NT2/D1 (cell line): ENCODE data around the gene HSPB9.

ENCODE experiments used
- YY1 ChIP-seq: IDR thresholded peaks from 2 replicates; pipeline ENCODE4 v1.6.1; 2011; ENCODE audit not compliant: insufficient read length, insufficient read depth
- ZNF274 ChIP-seq: IDR thresholded peaks from 2 replicates; pipeline ENCODE4 v1.6.1; 2011; ENCODE audit warnings: mild to moderate bottlenecking, low read depth, low read length

DNA sequence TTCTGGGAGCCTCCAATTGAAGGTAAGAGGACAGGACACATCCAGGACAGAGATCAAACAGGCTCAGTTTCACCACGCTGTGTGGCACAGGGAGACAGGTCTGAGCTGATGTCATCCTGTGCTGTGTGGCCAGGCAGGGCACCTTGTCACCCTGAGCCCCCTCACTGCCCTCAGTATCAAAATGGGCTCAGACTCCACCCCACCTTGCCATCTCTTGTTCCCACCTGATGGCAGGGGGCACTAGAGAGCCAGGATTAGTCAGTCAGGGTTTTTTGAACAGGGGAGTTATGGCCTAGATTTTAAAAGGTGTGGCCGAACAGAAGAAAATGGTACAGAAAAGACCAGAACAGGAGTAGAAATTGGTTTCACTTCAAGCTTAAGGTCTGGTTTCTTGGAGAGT lies 4.1 kb upstream of the HSPB9 start:
- TF ChIP-seq YY1, result no peak
- no peak for TF ChIP-seq ZNF274
